Measurements from ENCODE around the gene GLDC. TPM values are rescaled to one million over a fixed set of nuclear protein-coding genes. Genes with fewer than 3 reads are reported as not detected.

The GLDC gene
- total RNA-seq, 1 experiment from 2014 or later = 4.0 TPM

- H3K4me3 ChIP-seq (ENCODE audit: low read depth in 2 of 2, low read length in 2 of 2) = no peak overlapping the region
- intact Hi-C loops (cut with micrococcal nuclease; ENCODE audit: unreplicated experiment) = loop anchor here (2.0 kb wide), 1 partner anchor 212 kb away; no protein-coding TSS in a partner anchor
- peaks cover 11% of the 10 kb centered on the region for H3K4me1 ChIP-seq (ENCODE audit: control insufficient read depth, insufficient read depth, low read length)
- POLR2A ChIA-PET = no interaction called here
- ATAC-seq (peak; percentile 96), DNase-seq (ENCODE audit: low read depth, low spot score) (peak; percentile 59)
- no peaks in the 10 kb centered on the region for H3K27me3 ChIP-seq (ENCODE audit: control insufficient read depth, insufficient read depth, low read length)
- no peaks in the 10 kb centered on the region for H3K9me3 ChIP-seq (ENCODE audit: control insufficient read depth, insufficient read depth, low read depth, low read length)
- BruUV-seq (replicated peaks) = no TSS peak
- CTCF ChIA-PET = no interaction called here
- TF ChIP-seq POLR2AphosphoS5 (IDR thresholded peaks at IDR 0.05; ENCODE audit: low read depth, low read length) (no peak), TCF7L2 (IDR thresholded peaks at IDR 0.05; ENCODE audit: low read depth, low read length) (no peak), CTCF (IDR thresholded peaks at IDR 0.05) (no peak), SIN3A (IDR thresholded peaks at IDR 0.05; ENCODE audit: borderline replicate concordance, insufficient read depth, low read depth, low read length) (no peak), REST (IDR thresholded peaks at IDR 0.05; ENCODE audit: insufficient read depth in 1 of 2, low read depth in 2 of 2, low read length in 1 of 2) (no peak)
- peak overlapping the region; percentile 68 for H3K27ac ChIP-seq (ENCODE audit: low read length)
- H3K36me3 ChIP-seq (ENCODE audit: control insufficient read depth, insufficient read depth, low read length) = no peaks in the 10 kb centered on the region
- in situ Hi-C loops (cut with HindIII; ENCODE audit: low pct_unique_long_range_greater_than_20kb, low sequenced_read_pairs) = no loop called here
These were observed 79.0 kb downstream of the GLDC start for GRCh38 chr9:6566409-6567139.

GRCh38 chr9:6565312-6565711 is 80.2 kb downstream of the GLDC start:
- Histone ChIP-seq H3K9me3 (ENCODE audit: control insufficient read depth, insufficient read depth, low read depth, low read length) (no peaks in the 10 kb centered on the region), H3K36me3 (ENCODE audit: control insufficient read depth, insufficient read depth, low read length) (no peaks in the 10 kb centered on the region), H3K27me3 (ENCODE audit: control insufficient read depth, insufficient read depth, low read length) (no peaks in the 10 kb centered on the region), H3K4me3 (ENCODE audit: low read depth in 2 of 2, low read length in 2 of 2) (no peak overlapping the region), H3K27ac (ENCODE audit: low read length) (no peak overlapping the region; the same call in 1 of the 2 replicates), H3K4me1 (ENCODE audit: control insufficient read depth, insufficient read depth, low read length) (peaks cover 11% of the 10 kb centered on the region)
- TF ChIP-seq TCF7L2 (IDR thresholded peaks at IDR 0.05; ENCODE audit: low read depth, low read length) (no peak), CTCF (IDR thresholded peaks at IDR 0.05) (no peak)
- no peak for ATAC-seq
- ChIA-PET POLR2A (no interaction called here), CTCF (no interaction called here)
- BruUV-seq (replicated peaks) = no TSS peak
- in situ Hi-C loops (cut with HindIII; ENCODE audit: low pct_unique_long_range_greater_than_20kb, low sequenced_read_pairs) = no loop called here
- intact Hi-C loops (cut with micrococcal nuclease; ENCODE audit: unreplicated experiment) = no loop called here
- no peak for DNase-seq (ENCODE audit: low read depth, low spot score)

Data from Panc1 (cell line).